SK-N-SH (cell line): ENCODE results near the gene EFHD2. TPM values are rescaled to one million over a fixed set of nuclear protein-coding genes. Genes with fewer than 3 reads are reported as not detected.

ENCODE experiments used
- CTCF ChIA-PET: fragments of 300-600, 350-600 bp; formaldehyde crosslinking; extraction: SDS; loops from one replicate; lab custom pipeline; 2021; lab: Yijun Ruan, JAX
- POLR2A ChIA-PET: fragments of 350-600 bp; sonication (Branson Sonifier 250); formaldehyde crosslinking; extraction: SDS; loops from one replicate; lab custom pipeline; 2020; ENCODE audit warnings: antibody characterized with exemption, inconsistent platforms; lab: Yijun Ruan, JAX
- DNase-seq: peaks from one replicate; pipeline ENCODE4 v3.0.0; 2012
- H2AFZ ChIP-seq: fragments of 200-600 bp; sonication (generic); 2 replicates; pipeline ENCODE4 v1.8.1; 2016; ENCODE audit warnings: antibody characterized with exemption, mild to moderate bottlenecking, low read depth
- H3F3A ChIP-seq: fragments of 200-600 bp; sonication (generic); replicated peaks from 2 replicates; pipeline ENCODE3; 2016; ENCODE audit warnings: antibody characterized with exemption, mild to moderate bottlenecking; ENCODE audit not compliant: insufficient read depth
- H3K27ac ChIP-seq, 2 experiments: fragments of 200-500 bp in 1 of 2; fragments of 200-600 bp in 1 of 2; sonication (Bioruptor generic) in 1 of 2; sonication (generic), shearing (Covaris generic) in 1 of 2; 2 replicates each; pipeline versions ENCODE4 v1.5.1 to v1.6.1; 2014 to 2016; ENCODE audit warnings: low read depth in 2 of 2, inconsistent platforms in 1 of 2, low read length in 1 of 2, mild to moderate bottlenecking in 1 of 2, mixed read lengths in 1 of 2
- H3K27me3 ChIP-seq: fragments of 200-600 bp; sonication (generic), shearing (Covaris generic); 2 replicates; pipeline ENCODE4 v1.6.1; 2016; ENCODE audit warnings: mixed run types; ENCODE audit not compliant: insufficient read depth
- H3K36me3 ChIP-seq, 2 experiments: fragments of 200-500 bp in 1 of 2; fragments of 200-600 bp in 1 of 2; sonication (Bioruptor generic) in 1 of 2; sonication (generic) in 1 of 2; replicated peaks in 1 of 2; 2 replicates each; pipeline versions ENCODE3 to v1.5.1; 2014 to 2016; ENCODE audit warnings: low read length in 1 of 2, mild to moderate bottlenecking in 1 of 2; ENCODE audit not compliant: insufficient read depth in 2 of 2, control insufficient read depth in 1 of 2
- H3K4me1 ChIP-seq, 2 experiments: fragments of 200-500 bp in 1 of 2; fragments of 200-600 bp in 1 of 2; sonication (Bioruptor generic) in 1 of 2; sonication (generic), shearing (Covaris generic) in 1 of 2; 2 replicates each; pipeline versions ENCODE4 v1.5.1 to v1.6.1; 2014 to 2016; ENCODE audit warnings: low read depth in 1 of 2, low read length in 1 of 2, mixed run types in 1 of 2; ENCODE audit not compliant: insufficient read depth in 2 of 2, control insufficient read depth in 1 of 2
- H3K4me2 ChIP-seq: fragments of 200-600 bp; sonication (generic), shearing (Covaris generic); 2 replicates; pipeline ENCODE4 v1.6.1; 2017; ENCODE audit warnings: mixed run types
- H3K4me3 ChIP-seq, 2 experiments: fragments of 200-500 bp in 1 of 2; fragments of 200-600 bp in 1 of 2; sonication (Bioruptor generic) in 1 of 2; sonication (generic), shearing (Covaris generic) in 1 of 2; 2 replicates each; pipeline versions ENCODE4 v1.5.1 to v1.8.1; 2014 to 2016; ENCODE audit warnings: low read depth in 2 of 2, inconsistent platforms in 1 of 2, low read length in 1 of 2, mild to moderate bottlenecking in 1 of 2, mixed read lengths in 1 of 2, moderate library complexity in 1 of 2
- H3K79me2 ChIP-seq: fragments of 200-600 bp; sonication (generic); 2 replicates; pipeline ENCODE4 v1.8.1; 2017; ENCODE audit warnings: mild to moderate bottlenecking; ENCODE audit not compliant: insufficient read depth
- H3K9ac ChIP-seq: fragments of 200-600 bp; sonication (generic); 2 replicates; pipeline ENCODE4 v1.6.1; 2017; ENCODE audit warnings: mixed run types
- H3K9me2 ChIP-seq: fragments of 200-600 bp; sonication (generic); 2 replicates; pipeline ENCODE4 v1.6.1; 2017; ENCODE audit warnings: mixed run types
- H3K9me3 ChIP-seq: fragments of 200-600 bp; sonication (generic); 2 replicates; pipeline ENCODE4 v1.6.1; 2017; ENCODE audit warnings: mixed run types, mild to moderate bottlenecking, moderate library complexity
- H4K20me1 ChIP-seq: fragments of 200-600 bp; sonication (generic); 2 replicates; pipeline ENCODE4 v1.6.1; 2017; ENCODE audit warnings: mild to moderate bottlenecking, mixed run types; ENCODE audit not compliant: insufficient read depth
- CHD2 ChIP-seq: fragments of 150-350 bp; IDR thresholded peaks from 2 replicates; pipeline ENCODE4 v1.6.1; 2018; ENCODE audit warnings: low read length; ENCODE audit not compliant: partially characterized antibody
- EP300 ChIP-seq, 2 experiments: IDR thresholded peaks; 2 replicates each; pipeline versions ENCODE4 v1.4.0 to v1.6.1; 2012; ENCODE audit warnings: borderline replicate concordance in 1 of 2, low read depth in 1 of 2, low read length in 1 of 2
- EZH2phosphoT487 ChIP-seq: fragments of 200-600 bp; sonication (generic); IDR thresholded peaks from 2 replicates; pipeline ENCODE4 v1.6.1; 2017; ENCODE audit warnings: low read depth, mixed run types, mild to moderate bottlenecking, antibody characterized with exemption, moderate library complexity, borderline replicate concordance
- FOXJ3 ChIP-seq: sonication (generic); formaldehyde crosslinking; IDR thresholded peaks from 2 replicates; pipeline ENCODE4 v1.5.1; 2020; ENCODE audit warnings: mild to moderate bottlenecking, missing genetic modification reagents
- FOXM1 ChIP-seq: IDR thresholded peaks from 2 replicates; pipeline ENCODE4 v1.4.0; 2012; ENCODE audit warnings: low read depth, mild to moderate bottlenecking
- GATA2 ChIP-seq: sonication (generic); formaldehyde crosslinking; IDR thresholded peaks from 2 replicates; pipeline ENCODE4 v1.5.0; 2020; ENCODE audit warnings: mild to moderate bottlenecking, missing genetic modification reagents
- JUND ChIP-seq: IDR thresholded peaks from 2 replicates; pipeline ENCODE4 v1.4.0; 2012
- MAX ChIP-seq: IDR thresholded peaks from 2 replicates; pipeline ENCODE4 v1.4.0; 2012; ENCODE audit warnings: low read depth
- NRF1 ChIP-seq: IDR thresholded peaks from 2 replicates; pipeline ENCODE4 v1.6.1; 2012; ENCODE audit warnings: low read depth, mild to moderate bottlenecking, low read length
- RAD21 ChIP-seq: IDR thresholded peaks from 2 replicates; pipeline ENCODE4 v1.6.1; 2012; ENCODE audit warnings: mild to moderate bottlenecking, low read length
- SIN3A ChIP-seq: IDR thresholded peaks from 2 replicates; pipeline ENCODE4 v1.6.1; 2012; ENCODE audit warnings: low read depth, mild to moderate bottlenecking, low read length, moderate library complexity, borderline replicate concordance
- SMC3 ChIP-seq: IDR thresholded peaks from 2 replicates; pipeline ENCODE4 v1.6.1; 2012; ENCODE audit warnings: low read depth, low read length, improper control_type of control experiment
- WGBS: methylation state at CpG from one replicate; pipeline ENCODE4 v1.1.6; 2017; ENCODE audit warnings: low lambda C conversion rate; 5-methylcytosine and 5-hydroxymethylcytosine counted together
- polyA plus RNA-seq, 3 experiments: library from polyadenylated mRNA; depleted of rRNA; stranded (reverse); fragments of >200 nt; gene quantifications; 2 replicates each; pipeline ENCODE4 v1.2.3, GENCODE V29; 2012
- TF ChIP-seq, protein P1 (sequence below): fragments of 200-600 bp; sonication (generic); IDR thresholded peaks from 2 replicates; pipeline ENCODE4 v1.6.1; 2017; ENCODE audit warnings: antibody characterized with exemption, mild to moderate bottlenecking, moderate library complexity
- TF ChIP-seq, protein P2 (sequence below): IDR thresholded peaks from 2 replicates; pipeline ENCODE4 v1.4.0; 2012; ENCODE audit warnings: low read depth, borderline replicate concordance

The EFHD2 gene
- polyA plus RNA-seq, 1 of the 3 experiments (the other 2 are of a cell fraction), result 59.8 TPM

DNA sequence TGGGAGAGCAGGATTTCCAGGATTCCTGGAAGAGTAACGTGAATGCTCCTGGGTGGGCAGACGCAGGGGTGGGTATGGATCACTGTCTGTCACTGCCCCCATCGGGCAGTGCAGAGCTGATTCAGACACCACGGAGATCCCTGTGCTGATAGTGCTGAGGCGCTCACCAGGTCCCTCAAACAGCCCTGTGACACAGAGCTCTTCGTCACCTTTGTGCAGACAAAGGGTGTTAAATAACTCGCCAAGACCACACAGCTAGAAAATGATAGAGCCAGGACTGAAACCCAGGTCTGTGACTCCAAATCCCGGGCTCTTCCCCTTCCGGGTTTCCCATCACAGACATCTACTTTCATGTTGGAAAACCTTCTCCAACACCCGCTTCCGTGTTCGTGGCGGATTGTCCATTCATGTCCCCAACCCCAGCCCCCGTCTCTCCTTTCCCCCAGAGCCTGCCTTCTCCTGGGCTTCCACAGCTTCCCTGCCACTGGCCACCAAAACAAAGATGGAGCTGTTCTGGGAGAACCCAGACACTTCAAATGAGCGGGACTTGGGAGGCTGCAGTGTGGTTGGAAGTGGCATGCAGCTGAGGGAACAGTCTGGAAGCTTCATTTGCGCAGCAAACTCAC, 2.6 kb downstream of the EFHD2 start:
- Histone ChIP-seq H3K36me3 (peaks cover 0 to 4% of the 10 kb centered on the region in 2 experiments), H4K20me1 (peaks cover 31% of the 10 kb centered on the region), H3K9me2 (no peaks in the 10 kb centered on the region), H3K9ac (no peak overlapping the region; the same call in 1 of the 2 replicates), H2AFZ (no peak overlapping the region), H3K27ac (peak overlapping the region in 1 of 2 experiments; percentile 24; a peak in 1 of 4 replicates), H3K79me2 (peaks cover 64% of the 10 kb centered on the region), H3F3A (peaks cover 41% of the 10 kb centered on the region), H3K4me3 (no peak overlapping the region; a peak in 1 of 4 replicates), H3K4me2 (peak overlapping the region; percentile 96), H3K4me1 (peaks cover 31 to 37% of the 10 kb centered on the region in 2 experiments; a peak in 3 of 4 replicates), H3K9me3 (no peaks in the 10 kb centered on the region), H3K27me3 (no peaks in the 10 kb centered on the region)
- WGBS, result 84% methylated on average over 11 of the region's 16 CpGs
- no peak for DNase-seq
- ChIA-PET CTCF (interaction anchor here (1.5 to 3.7 kb wide), 3 partner anchors 9 to 89 kb away, joined by 6 to 35 read pairs (median 14); no protein-coding TSS in a partner anchor), POLR2A (no interaction called here)
- 0 out of 2 replicates have a peak, but pooled peaks have one; percentile 4 for TF ChIP-seq RAD21
- TF ChIP-seq SIN3A, result peak; percentile 9; the same call in 1 of the 2 replicates
- TF ChIP-seq MAX, result no peak
- TF ChIP-seq GATA2 (CRISPR knock-in tag), result peak; percentile 45

DNA sequence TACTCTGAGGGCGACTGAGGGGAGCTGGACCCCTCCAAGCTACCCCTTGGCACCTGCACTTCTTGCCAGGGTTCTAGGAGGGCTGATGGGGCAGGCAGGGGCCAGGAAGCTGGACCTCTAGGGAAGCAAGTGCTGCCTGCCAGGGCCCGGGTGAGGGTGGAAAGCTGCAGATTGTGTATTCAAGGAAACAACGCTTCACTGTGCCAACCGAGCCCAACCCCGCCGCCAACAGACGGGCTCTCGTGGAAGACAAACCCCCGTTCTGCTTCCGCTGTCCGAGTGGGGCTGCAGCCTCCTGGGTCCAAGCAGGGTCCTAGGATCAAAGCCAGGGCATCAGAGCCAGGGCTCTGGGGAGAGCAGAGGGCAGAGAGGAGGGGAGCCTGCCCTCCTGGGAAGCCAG, 3.2 kb downstream of the EFHD2 start:
- POLR2A ChIA-PET, result no interaction called here
- no peaks in the 10 kb centered on the region for H3K9me3 ChIP-seq

More for the DNA sequence above, 3.2 kb downstream of the EFHD2 start:
- H3K27ac ChIP-seq, result no peak overlapping the region
- H2AFZ ChIP-seq, result no peak overlapping the region
- H3K79me2 ChIP-seq, result peaks cover 70% of the 10 kb centered on the region
- H3K4me3 ChIP-seq, result no peak overlapping the region
- CTCF ChIA-PET, result interaction anchor here (1.5 to 3.7 kb wide), 3 partner anchors 9 to 89 kb away, joined by 6 to 35 read pairs (median 14); no protein-coding TSS in a partner anchor
- TF ChIP-seq EZH2phosphoT487 (no peak), NRF1 (no peak), EP300 (IDR thresholded peaks at IDR 0.05; ENCODE audit: borderline replicate concordance in 1 of 2, low read depth in 1 of 2, low read length in 1 of 2) (no peak), SMC3 (no peak), JUND (no peak), GATA2 (CRISPR knock-in tag) (no peak), CHD2 (no peak), FOXJ3 (no peak), FOXM1 (no peak), MAX (no peak)
- TF ChIP-seq, protein P1, sequence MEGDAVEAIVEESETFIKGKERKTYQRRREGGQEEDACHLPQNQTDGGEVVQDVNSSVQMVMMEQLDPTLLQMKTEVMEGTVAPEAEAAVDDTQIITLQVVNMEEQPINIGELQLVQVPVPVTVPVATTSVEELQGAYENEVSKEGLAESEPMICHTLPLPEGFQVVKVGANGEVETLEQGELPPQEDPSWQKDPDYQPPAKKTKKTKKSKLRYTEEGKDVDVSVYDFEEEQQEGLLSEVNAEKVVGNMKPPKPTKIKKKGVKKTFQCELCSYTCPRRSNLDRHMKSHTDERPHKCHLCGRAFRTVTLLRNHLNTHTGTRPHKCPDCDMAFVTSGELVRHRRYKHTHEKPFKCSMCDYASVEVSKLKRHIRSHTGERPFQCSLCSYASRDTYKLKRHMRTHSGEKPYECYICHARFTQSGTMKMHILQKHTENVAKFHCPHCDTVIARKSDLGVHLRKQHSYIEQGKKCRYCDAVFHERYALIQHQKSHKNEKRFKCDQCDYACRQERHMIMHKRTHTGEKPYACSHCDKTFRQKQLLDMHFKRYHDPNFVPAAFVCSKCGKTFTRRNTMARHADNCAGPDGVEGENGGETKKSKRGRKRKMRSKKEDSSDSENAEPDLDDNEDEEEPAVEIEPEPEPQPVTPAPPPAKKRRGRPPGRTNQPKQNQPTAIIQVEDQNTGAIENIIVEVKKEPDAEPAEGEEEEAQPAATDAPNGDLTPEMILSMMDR, result no peak
- TF ChIP-seq, protein P2, sequence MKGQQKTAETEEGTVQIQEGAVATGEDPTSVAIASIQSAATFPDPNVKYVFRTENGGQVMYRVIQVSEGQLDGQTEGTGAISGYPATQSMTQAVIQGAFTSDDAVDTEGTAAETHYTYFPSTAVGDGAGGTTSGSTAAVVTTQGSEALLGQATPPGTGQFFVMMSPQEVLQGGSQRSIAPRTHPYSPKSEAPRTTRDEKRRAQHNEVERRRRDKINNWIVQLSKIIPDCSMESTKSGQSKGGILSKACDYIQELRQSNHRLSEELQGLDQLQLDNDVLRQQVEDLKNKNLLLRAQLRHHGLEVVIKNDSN, result no peak
- peaks cover 41% of the 10 kb centered on the region for H3F3A ChIP-seq
- peaks cover 31% of the 10 kb centered on the region for H4K20me1 ChIP-seq
- peaks cover 0 to 4% of the 10 kb centered on the region in 2 experiments for H3K36me3 ChIP-seq
- 97% methylated on average over 8 of the region's 11 CpGs for WGBS
- H3K9me2 ChIP-seq, result no peaks in the 10 kb centered on the region
- peak overlapping the region; percentile 96 for H3K4me2 ChIP-seq
- peaks cover 35 to 36% of the 10 kb centered on the region in 2 experiments; a peak in 3 of 4 replicates for H3K4me1 ChIP-seq
- no peak for DNase-seq
- H3K9ac ChIP-seq, result no peak overlapping the region
- H3K27me3 ChIP-seq, result no peaks in the 10 kb centered on the region
